ENCODE results near the gene B4GALNT1.

The B4GALNT1 gene

GRCh38 chr12:57611827-57612710, 20.9 kb downstream of the B4GALNT1 start:
- H3K9me3 ChIP-seq (ENCODE audit: insufficient read depth, low read depth, low read length): no peaks in the 10 kb centered on the region
- peak overlapping the region; percentile 51 for H3K4me3 ChIP-seq (ENCODE audit: low read length)
- H3K27me3 ChIP-seq (ENCODE audit: insufficient read depth, low read length): peaks cover 45% of the 10 kb centered on the region
- H3K36me3 ChIP-seq (ENCODE audit: insufficient read depth, low read length): peaks cover 28% of the 10 kb centered on the region
- H3K4me1 ChIP-seq (ENCODE audit: insufficient read depth, low read length): peaks cover 18% of the 10 kb centered on the region
- no peak overlapping the region for H3K9ac ChIP-seq (ENCODE audit: low read depth, low read length)
- H3K27ac ChIP-seq (ENCODE audit: low read depth, low read length): no peak overlapping the region
- 10% methylated on average over 21 of the region's 23 CpGs for WGBS

GRCh38 chr12:57611108-57611826, 21.7 kb downstream of the B4GALNT1 start, which contains the start of gene ARHGEF25:
Gene ARHGEF25, plus strand, starts transcription at chr12:57611435. Its CDS starts 460 bp downstream, at chr12:57611895.
- Histone ChIP-seq H3K4me1 (ENCODE audit: insufficient read depth, low read length) (peaks cover 18% of the 10 kb centered on the region), H3K9ac (ENCODE audit: low read depth, low read length) (peak within 1 kb of the TSS; percentile 54; the same call in 1 of the 2 replicates), H3K27ac (ENCODE audit: low read depth, low read length) (peak within 1 kb of the TSS; percentile 46; the same call in 1 of the 2 replicates), H3K9me3 (ENCODE audit: insufficient read depth, low read depth, low read length) (no peaks in the 10 kb centered on the region), H3K36me3 (ENCODE audit: insufficient read depth, low read length) (peaks cover 28% of the 10 kb centered on the region), H3K27me3 (ENCODE audit: insufficient read depth, low read length) (peaks cover 38% of the 10 kb centered on the region), H3K4me3 (ENCODE audit: low read length) (peak within 1 kb of the TSS; percentile 78)
- under 1% methylated on average over 52 of the region's 55 CpGs for WGBS

GRCh38 chr12:57610554-57611107, 22.4 kb downstream of the B4GALNT1 start:
- no peaks in the 10 kb centered on the region for H3K9me3 ChIP-seq (ENCODE audit: insufficient read depth, low read depth, low read length)
- H3K27me3 ChIP-seq (ENCODE audit: insufficient read depth, low read length): peaks cover 33% of the 10 kb centered on the region
- WGBS: under 1% methylated on average over 29 of the region's 29 CpGs
- no peak overlapping the region for H3K27ac ChIP-seq (ENCODE audit: low read depth, low read length)
- peaks cover 21% of the 10 kb centered on the region for H3K4me1 ChIP-seq (ENCODE audit: insufficient read depth, low read length)
- H3K9ac ChIP-seq (ENCODE audit: low read depth, low read length): no peak overlapping the region
- H3K4me3 ChIP-seq (ENCODE audit: low read length): peak overlapping the region; percentile 78
- H3K36me3 ChIP-seq (ENCODE audit: insufficient read depth, low read length): peaks cover 25% of the 10 kb centered on the region

GRCh38 chr12:57609781-57610553, 23.0 kb downstream of the B4GALNT1 start:
- Histone ChIP-seq H3K9ac (ENCODE audit: low read depth, low read length) (no peak overlapping the region), H3K27me3 (ENCODE audit: insufficient read depth, low read length) (peaks cover 26% of the 10 kb centered on the region), H3K9me3 (ENCODE audit: insufficient read depth, low read depth, low read length) (no peaks in the 10 kb centered on the region), H3K36me3 (ENCODE audit: insufficient read depth, low read length) (peaks cover 18% of the 10 kb centered on the region), H3K4me3 (ENCODE audit: low read length) (peak overlapping the region; percentile 78), H3K4me1 (ENCODE audit: insufficient read depth, low read length) (peaks cover 22% of the 10 kb centered on the region), H3K27ac (ENCODE audit: low read depth, low read length) (no peak overlapping the region; the same call in 1 of the 2 replicates)
- WGBS: 2% methylated on average over 34 of the region's 34 CpGs

GRCh38 chr12:57609101-57609780, 23.8 kb downstream of the B4GALNT1 start:
- H3K4me3 ChIP-seq (ENCODE audit: low read length): peak overlapping the region; percentile 78
- H3K9me3 ChIP-seq (ENCODE audit: insufficient read depth, low read depth, low read length): no peaks in the 10 kb centered on the region
- H3K4me1 ChIP-seq (ENCODE audit: insufficient read depth, low read length): peaks cover 22% of the 10 kb centered on the region
- peak overlapping the region; percentile 35; the same call in 1 of the 2 replicates for H3K27ac ChIP-seq (ENCODE audit: low read depth, low read length)
- H3K9ac ChIP-seq (ENCODE audit: low read depth, low read length): no peak overlapping the region
- peaks cover 23% of the 10 kb centered on the region for H3K27me3 ChIP-seq (ENCODE audit: insufficient read depth, low read length)
- 32% methylated on average over 16 of the region's 19 CpGs for WGBS
- H3K36me3 ChIP-seq (ENCODE audit: insufficient read depth, low read length): peaks cover 13% of the 10 kb centered on the region

GRCh38 chr12:57607958-57608663, 24.9 kb downstream of the B4GALNT1 start:
- peaks cover 13% of the 10 kb centered on the region for H3K36me3 ChIP-seq (ENCODE audit: insufficient read depth, low read length)
- H3K27me3 ChIP-seq (ENCODE audit: insufficient read depth, low read length): peaks cover 21% of the 10 kb centered on the region
- H3K4me1 ChIP-seq (ENCODE audit: insufficient read depth, low read length): peaks cover 27% of the 10 kb centered on the region
- H3K9ac ChIP-seq (ENCODE audit: low read depth, low read length): no peak overlapping the region
- H3K27ac ChIP-seq (ENCODE audit: low read depth, low read length): no peak overlapping the region
- no peak overlapping the region for H3K4me3 ChIP-seq (ENCODE audit: low read length)
- no peaks in the 10 kb centered on the region for H3K9me3 ChIP-seq (ENCODE audit: insufficient read depth, low read depth, low read length)
- 91% methylated on average over 12 of the region's 12 CpGs for WGBS

- Histone ChIP-seq H3K9me3 (ENCODE audit: insufficient read depth, low read depth, low read length) (no peaks in the 10 kb centered on the region), H3K9ac (ENCODE audit: low read depth, low read length) (no peak overlapping the region), H3K36me3 (ENCODE audit: insufficient read depth, low read length) (peaks cover 21% of the 10 kb centered on the region), H3K4me3 (ENCODE audit: low read length) (no peak overlapping the region), H3K4me1 (ENCODE audit: insufficient read depth, low read length) (peaks cover 20% of the 10 kb centered on the region), H3K27ac (ENCODE audit: low read depth, low read length) (no peak overlapping the region), H3K27me3 (ENCODE audit: insufficient read depth, low read length) (peaks cover 8% of the 10 kb centered on the region)
- WGBS: 92% methylated on average over 11 of the region's 11 CpGs
Measured at GRCh38 chr12:57606821-57607220, 26.2 kb downstream of the B4GALNT1 start.

- 93% methylated on average over 2 of the region's 2 CpGs for WGBS
Measured at GRCh38 chr12:57606399-57606798, 26.6 kb downstream of the B4GALNT1 start.

GRCh38 chr12:57605811-57606311, 27.1 kb downstream of the B4GALNT1 start:
- Histone ChIP-seq H3K4me1 (ENCODE audit: insufficient read depth, low read length) (peaks cover 20% of the 10 kb centered on the region), H3K27ac (ENCODE audit: low read depth, low read length) (no peak overlapping the region), H3K9me3 (ENCODE audit: insufficient read depth, low read depth, low read length) (no peaks in the 10 kb centered on the region), H3K36me3 (ENCODE audit: insufficient read depth, low read length) (peaks cover 30% of the 10 kb centered on the region), H3K4me3 (ENCODE audit: low read length) (peak overlapping the region; percentile 76), H3K9ac (ENCODE audit: low read depth, low read length) (no peak overlapping the region), H3K27me3 (ENCODE audit: insufficient read depth, low read length) (peaks cover 6% of the 10 kb centered on the region)
- 70% methylated on average over 4 of the region's 4 CpGs for WGBS

More at GRCh38 chr12:57606399-57606798, 26.6 kb downstream of the B4GALNT1 start:
- Histone ChIP-seq H3K9me3 (ENCODE audit: insufficient read depth, low read depth, low read length) (no peaks in the 10 kb centered on the region), H3K27me3 (ENCODE audit: insufficient read depth, low read length) (peaks cover 8% of the 10 kb centered on the region), H3K9ac (ENCODE audit: low read depth, low read length) (no peak overlapping the region), H3K4me1 (ENCODE audit: insufficient read depth, low read length) (peaks cover 20% of the 10 kb centered on the region), H3K27ac (ENCODE audit: low read depth, low read length) (no peak overlapping the region), H3K4me3 (ENCODE audit: low read length) (no peak overlapping the region), H3K36me3 (ENCODE audit: insufficient read depth, low read length) (peaks cover 25% of the 10 kb centered on the region)

All from HUES64 (cell line).